ENCODE data around the gene PCDH1.

Gene PCDH1

GRCh38 chr5:141805874-141806595 lies 72.2 kb downstream of the PCDH1 start:
- no peaks in the 10 kb centered on the region for H3K9me3 ChIP-seq (ENCODE audit: control insufficient read depth, insufficient read depth, low read length)
- no peaks in the 10 kb centered on the region for H3K9me2 ChIP-seq (replicated peaks; ENCODE audit: control insufficient read depth, low read length)
- TF ChIP-seq CTCF (IDR thresholded peaks at IDR 0.05; ENCODE audit: low read depth, low read length, poor library complexity, severe bottlenecking) (no peak), EZH2phosphoT487 (IDR thresholded peaks at IDR 0.05; ENCODE audit: borderline replicate concordance, low read length) (no peak)
- no peaks in the 10 kb centered on the region for H4K20me1 ChIP-seq (ENCODE audit: control insufficient read depth, insufficient read depth, low read depth, low read length)
- H3K27me3 ChIP-seq (ENCODE audit: control insufficient read depth, low read length) = peaks cover 68% of the 10 kb centered on the region
- H3K36me3 ChIP-seq (ENCODE audit: control insufficient read depth, low read length) = no peaks in the 10 kb centered on the region
- no peaks in the 10 kb centered on the region for H3K4me1 ChIP-seq (ENCODE audit: control insufficient read depth, low read length)
- no peaks in the 10 kb centered on the region for H3K79me2 ChIP-seq (ENCODE audit: control insufficient read depth, low read length)
- no peak overlapping the region for H3K27ac ChIP-seq (ENCODE audit: low read depth, low read length)
- no peak overlapping the region for H3K4me3 ChIP-seq (ENCODE audit: low read length)
- no peak overlapping the region for H3K4me2 ChIP-seq (ENCODE audit: low read length)
- H3F3A ChIP-seq (ENCODE audit: control insufficient read depth, insufficient read depth) = no peaks in the 10 kb centered on the region

- no peaks in the 10 kb centered on the region for H4K20me1 ChIP-seq (ENCODE audit: control insufficient read depth, insufficient read depth, low read depth, low read length)
- H3K79me2 ChIP-seq (ENCODE audit: control insufficient read depth, low read length) = no peaks in the 10 kb centered on the region
- no peak overlapping the region for H3K27ac ChIP-seq (ENCODE audit: low read depth, low read length)
- H3K36me3 ChIP-seq (ENCODE audit: control insufficient read depth, low read length) = no peaks in the 10 kb centered on the region
- no peaks in the 10 kb centered on the region for H3K9me3 ChIP-seq (ENCODE audit: control insufficient read depth, insufficient read depth, low read length)
- TF ChIP-seq EZH2phosphoT487 (IDR thresholded peaks at IDR 0.05; ENCODE audit: borderline replicate concordance, low read length) (no peak), CTCF (IDR thresholded peaks at IDR 0.05; ENCODE audit: low read depth, low read length, poor library complexity, severe bottlenecking) (no peak)
- no peaks in the 10 kb centered on the region for H3K4me1 ChIP-seq (ENCODE audit: control insufficient read depth, low read length)
- H3F3A ChIP-seq (ENCODE audit: control insufficient read depth, insufficient read depth) = no peaks in the 10 kb centered on the region
- H3K9me2 ChIP-seq (replicated peaks; ENCODE audit: control insufficient read depth, low read length) = no peaks in the 10 kb centered on the region
- H3K4me3 ChIP-seq (ENCODE audit: low read length) = no peak overlapping the region
- H3K27me3 ChIP-seq (ENCODE audit: control insufficient read depth, low read length) = peaks cover 77% of the 10 kb centered on the region
- H3K4me2 ChIP-seq (ENCODE audit: low read length) = no peak overlapping the region
Measured at GRCh38 chr5:141804475-141804874, 73.7 kb downstream of the PCDH1 start.

Measured in DOHH2 (cell line).